GM18909 (cell line): Measurements from ENCODE around the gene FBLN2.
"Not testable (repeated sequence)": the region's sequence is repeated elsewhere in the genome, so short reads cannot be mapped to it uniquely, and the experiment has no call there.

Source experiments
- ATAC-seq: cut with Tn5 transposase; IDR thresholded peaks from one replicate; pipeline ENCODE4 v1.9.1; 2021; ENCODE audit warnings: mild to moderate bottlenecking; ENCODE audit not compliant: unreplicated experiment, poor library complexity

The FBLN2 gene

GRCh38 chr3:13513051-13513912 lies 35.6 kb upstream of the FBLN2 start:
- no peak for ATAC-seq

DNA sequence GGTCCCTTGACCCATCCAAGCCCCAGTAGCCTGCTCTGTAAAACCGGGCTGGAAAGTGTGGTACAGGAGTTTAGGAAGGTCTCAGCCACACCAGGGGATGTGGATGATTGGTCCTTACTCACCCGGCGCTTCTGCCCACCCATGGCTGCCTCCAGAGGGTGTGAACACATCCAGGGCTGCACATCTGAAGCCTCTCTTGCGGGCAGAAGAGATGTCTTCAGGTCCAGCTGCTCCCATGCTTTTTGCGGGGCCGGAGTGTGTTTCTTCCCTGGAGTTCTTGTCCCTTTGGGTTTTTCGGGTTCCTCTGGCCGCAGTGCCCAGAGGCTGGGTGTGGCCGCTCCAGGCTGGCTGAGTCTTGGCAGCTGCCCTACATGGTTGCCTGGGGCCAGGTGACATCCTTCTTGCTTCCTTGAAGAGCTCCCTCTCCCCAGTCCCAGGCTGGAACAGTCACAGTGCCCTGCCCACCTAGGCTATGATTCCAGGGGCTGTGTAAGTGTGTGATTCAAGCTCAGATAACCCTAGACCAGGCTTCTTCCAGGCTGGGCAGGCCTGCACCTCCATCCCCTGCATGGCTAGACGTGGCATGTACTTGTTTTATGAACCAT lies 34.9 kb upstream of the FBLN2 start:
- ATAC-seq = no peak

- no peak for ATAC-seq
Observed at GRCh38 chr3:13514639-13515435, 34.1 kb upstream of the FBLN2 start.

GRCh38 chr3:13515786-13516759 lies 32.9 kb upstream of the FBLN2 start:
- no peak for ATAC-seq

DNA sequence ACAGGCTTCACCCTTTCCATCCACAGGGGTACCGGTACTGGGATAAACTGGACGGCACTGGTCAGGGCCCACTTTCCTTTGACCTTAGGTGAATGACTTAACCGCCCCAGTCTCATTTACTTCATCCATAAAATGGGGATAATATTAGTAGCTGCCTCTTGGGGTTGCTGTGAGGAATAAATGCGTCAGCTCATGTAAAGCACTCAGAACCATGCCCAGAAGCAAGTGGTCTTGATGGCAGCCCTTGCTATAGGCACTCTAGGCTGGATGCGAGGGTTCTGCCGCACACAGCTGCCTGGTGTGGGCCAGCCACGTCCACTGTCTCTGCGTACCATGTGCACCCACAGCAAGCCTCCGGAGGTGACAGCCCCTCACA lies 32.2 kb upstream of the FBLN2 start:
- no peak for ATAC-seq

- ATAC-seq = no peak
Observed at GRCh38 chr3:13517253-13517977, 31.5 kb upstream of the FBLN2 start.

DNA sequence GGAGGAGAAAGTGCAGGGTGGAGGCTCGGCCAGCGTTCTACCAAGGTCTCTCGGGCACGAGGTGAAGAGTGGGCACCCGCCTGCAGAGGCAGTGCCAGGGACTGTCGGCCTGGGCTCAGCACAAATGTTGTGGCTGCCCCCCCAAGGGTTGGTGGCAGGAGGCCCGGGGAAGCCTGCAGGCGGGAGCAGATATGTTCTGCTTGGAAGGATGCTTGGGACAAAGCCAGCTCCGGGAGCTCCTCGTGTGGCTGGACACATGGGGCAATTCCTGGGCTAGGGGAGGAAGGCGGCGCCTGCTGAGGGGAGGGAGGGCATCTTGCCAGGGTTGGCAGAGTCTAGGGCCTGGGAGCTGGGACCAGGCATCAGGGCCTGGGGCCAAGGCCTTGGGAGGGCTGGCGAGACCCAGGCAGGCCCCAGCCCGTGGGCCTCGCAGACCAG lies 30.4 kb upstream of the FBLN2 start:
- no peak for ATAC-seq

DNA sequence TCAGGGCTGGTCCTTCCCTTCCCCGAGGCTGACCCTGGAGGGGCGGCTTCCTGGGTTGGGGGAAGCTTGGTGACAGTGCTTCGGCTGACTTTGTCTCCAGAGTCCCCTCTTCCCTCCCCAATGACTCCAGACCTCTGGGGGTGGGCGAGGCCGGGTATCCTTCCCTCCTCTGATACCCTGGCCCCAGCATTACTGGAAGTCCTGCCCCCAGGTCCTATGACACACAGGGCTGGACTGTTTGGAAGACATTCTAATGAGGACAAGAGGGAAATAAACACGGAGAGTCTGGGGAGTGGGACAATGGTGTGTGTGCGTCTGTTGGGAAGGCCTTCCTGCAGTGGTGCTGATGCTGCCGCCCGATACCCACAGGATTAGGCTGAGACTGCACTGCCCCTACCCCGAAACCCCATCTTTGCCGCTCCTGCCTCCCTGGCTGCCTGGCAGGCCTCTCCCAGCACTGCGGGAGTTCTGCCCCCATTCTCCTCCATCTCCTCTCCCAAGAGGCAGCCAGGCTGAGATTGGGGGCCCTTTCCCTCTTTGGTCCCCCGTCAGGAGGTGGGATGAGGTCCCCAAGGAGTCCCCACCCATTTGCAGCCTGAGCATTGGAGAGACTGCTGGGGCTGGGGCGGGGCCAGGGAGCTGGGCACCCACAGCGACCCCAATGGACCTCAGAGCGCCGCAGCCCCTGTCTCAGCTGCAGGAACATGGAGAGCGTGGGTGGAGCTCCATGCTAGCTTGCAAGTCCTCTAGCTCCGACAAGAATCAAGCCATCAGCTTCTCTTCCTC lies 29.7 kb upstream of the FBLN2 start:
- no peak for ATAC-seq

DNA sequence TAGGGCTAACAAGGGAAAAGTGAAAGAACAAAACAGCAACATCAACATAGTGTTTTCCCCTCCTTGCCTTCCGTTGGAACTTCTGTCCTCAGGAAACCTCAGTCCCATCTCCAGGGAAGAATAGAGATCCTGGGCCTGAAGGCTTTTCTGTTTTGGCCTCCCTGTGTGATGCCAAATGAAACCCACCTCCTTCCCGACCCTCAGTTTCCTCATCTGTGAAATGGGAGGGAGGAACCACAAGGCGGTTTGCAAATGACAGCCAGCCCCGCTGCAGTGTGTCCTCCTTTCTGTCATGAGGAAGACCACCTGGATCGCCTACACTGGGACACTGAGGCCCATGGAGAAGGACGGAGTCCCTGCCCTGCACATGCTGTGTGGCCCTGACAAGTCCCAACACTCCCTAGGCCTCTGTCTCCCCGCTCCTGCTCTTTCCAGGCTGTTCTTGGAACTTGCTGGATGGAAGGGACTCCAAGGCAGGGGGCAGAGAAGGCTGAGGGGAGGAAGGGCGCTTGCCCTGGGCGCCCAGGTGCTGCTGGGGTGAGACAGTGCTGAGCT lies 28.5 kb upstream of the FBLN2 start:
- ATAC-seq = no peak

DNA sequence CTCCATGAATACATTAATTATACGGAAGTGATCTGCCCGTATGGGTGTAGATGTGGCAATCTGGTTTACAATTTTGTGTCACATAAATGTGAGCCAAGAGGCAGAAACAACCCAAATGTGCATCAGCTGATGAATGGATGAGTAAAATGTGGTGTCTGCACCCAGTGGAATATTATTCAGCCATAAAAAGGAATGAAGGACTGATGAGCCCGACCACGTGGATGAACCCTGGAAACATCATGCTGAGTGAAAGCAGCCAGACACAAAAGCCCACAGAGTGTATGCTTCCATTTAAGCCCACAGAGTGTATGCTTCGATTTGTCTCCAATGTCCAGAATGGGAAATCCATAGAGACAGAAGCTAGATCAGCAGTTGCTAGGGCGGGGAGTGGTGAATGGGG lies 27.6 kb upstream of the FBLN2 start:
- no peak for ATAC-seq

- ATAC-seq = not testable (repeated sequence)
Observed at GRCh38 chr3:13521749-13522148, 27.2 kb upstream of the FBLN2 start.

GRCh38 chr3:13522236-13522635 lies 26.7 kb upstream of the FBLN2 start:
- ATAC-seq = no peak

DNA sequence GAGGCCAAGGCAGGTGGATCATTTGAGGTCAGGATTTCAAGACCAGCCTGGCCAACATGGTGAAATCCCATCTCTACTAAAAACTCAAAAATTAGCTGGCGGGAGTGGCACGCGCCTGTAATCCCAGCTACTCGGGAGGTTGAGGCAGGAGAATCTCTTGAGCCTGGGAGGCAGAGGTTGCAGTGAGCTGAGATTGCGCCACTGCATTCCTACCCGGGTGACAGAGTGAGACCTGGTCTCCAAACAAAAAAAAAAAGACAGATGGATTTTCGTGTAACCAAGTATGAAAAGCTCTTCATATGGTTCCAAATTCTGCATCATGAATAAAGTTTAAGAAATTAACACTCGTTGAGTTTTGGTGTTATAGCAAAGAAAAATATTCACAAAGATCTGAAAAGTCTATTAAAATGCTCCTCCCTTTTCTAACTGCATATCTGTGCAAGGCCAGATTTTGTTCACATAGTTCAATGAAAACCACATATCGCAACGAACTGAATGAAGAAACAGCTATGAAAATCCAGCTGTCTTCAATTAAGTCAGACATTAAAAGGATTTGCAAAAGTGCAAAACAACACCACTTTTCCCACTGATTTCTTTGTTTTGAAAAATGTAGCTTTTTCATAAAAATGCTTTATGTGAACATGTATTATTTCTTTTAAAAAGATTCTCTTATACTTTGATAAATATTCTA lies 23.8 kb upstream of the FBLN2 start:
- no peak for ATAC-seq

GRCh38 chr3:13525827-13526625 lies 22.9 kb upstream of the FBLN2 start:
- no peak for ATAC-seq

DNA sequence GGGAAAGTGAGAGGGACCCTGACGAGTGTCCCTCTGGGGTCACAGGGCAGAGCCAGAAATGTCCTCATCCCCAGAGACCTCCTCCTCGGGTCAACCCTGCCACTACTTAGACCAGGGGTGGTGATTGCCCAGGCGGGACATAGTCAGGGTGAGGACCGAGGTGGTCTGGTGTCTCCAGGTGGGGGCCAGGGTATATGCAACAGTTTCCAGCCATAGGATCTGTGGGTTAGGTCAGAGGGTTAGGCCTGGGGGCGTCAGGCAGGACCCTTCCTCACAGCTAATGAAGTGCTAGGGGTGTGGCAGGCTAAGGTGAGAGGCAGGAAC lies 22.3 kb upstream of the FBLN2 start:
- ATAC-seq = no peak

GRCh38 chr3:13528217-13528867 lies 20.6 kb upstream of the FBLN2 start:
- no peak for ATAC-seq
